HEK293 (cell line): Measurements from ENCODE around the gene MAP2K6.
"Not testable (repeated sequence)": the region's sequence is repeated elsewhere in the genome, so short reads cannot be mapped to it uniquely, and the experiment has no call there.

Source experiments
- CTCF ChIP-seq: fragments of 450-650 bp; formaldehyde crosslinking; IDR thresholded peaks from 2 replicates; pipeline ENCODE4 v1.5.1; 2016; ENCODE audit warnings: missing biosample characterization, missing genetic modification characterization
- TRIM28 ChIP-seq: IDR thresholded peaks from 2 replicates; pipeline ENCODE4 v1.6.1; 2011; ENCODE audit warnings: low read length, control low read depth, borderline replicate concordance
- ZNF140 ChIP-seq: fragments of 450-650 bp; formaldehyde crosslinking; IDR thresholded peaks from 2 replicates; pipeline ENCODE4 v1.5.1; 2016; ENCODE audit warnings: missing biosample characterization, missing genetic modification characterization
- ZNF175 ChIP-seq: fragments of 450-650 bp; formaldehyde crosslinking; IDR thresholded peaks from 2 replicates; pipeline ENCODE4 v1.5.1; 2016; ENCODE audit warnings: missing biosample characterization, missing genetic modification characterization
- ZNF184 ChIP-seq: fragments of 450-650 bp; IDR thresholded peaks from 2 replicates; pipeline ENCODE4 v1.5.1; 2018; ENCODE audit warnings: missing biosample characterization, mild to moderate bottlenecking, missing genetic modification characterization
- ZNF19 ChIP-seq: fragments of 450-650 bp; formaldehyde crosslinking; IDR thresholded peaks from 2 replicates; pipeline ENCODE4; 2016; ENCODE audit warnings: missing biosample characterization, missing genetic modification characterization, low read depth
- ZNF510 ChIP-seq: fragments of 450-650 bp; formaldehyde crosslinking; IDR thresholded peaks from 2 replicates; pipeline ENCODE4 v1.5.1; 2018; ENCODE audit warnings: mild to moderate bottlenecking, missing genetic modification characterization, missing biosample characterization; ENCODE audit not compliant: insufficient replicate concordance
- ZNF747 ChIP-seq: fragments of 450-650 bp; formaldehyde crosslinking; IDR thresholded peaks from 2 replicates; pipeline ENCODE4 v1.5.1; 2016; ENCODE audit warnings: missing biosample characterization, missing genetic modification characterization

GRCh38 chr17:69479756-69480155 lies 65.3 kb downstream of the MAP2K6 start:
- TF ChIP-seq CTCF (tag by site-specific recombination); ZNF184 (tag by site-specific recombination); ZNF140; ZNF747; TRIM28; ZNF510 (tag by site-specific recombination); ZNF175; ZNF19: not testable (repeated sequence)
